ENCODE results near the gene USP32. TPM values are rescaled to one million over a fixed set of nuclear protein-coding genes. Genes with fewer than 3 reads are reported as not detected.
"Not testable (repeated sequence)": the region's sequence is repeated elsewhere in the genome, so short reads cannot be mapped to it uniquely, and the experiment has no call there.

The USP32 gene
- total RNA-seq, 2 donors from 2014 or later = 32.7 to 42.2 TPM

DNA sequence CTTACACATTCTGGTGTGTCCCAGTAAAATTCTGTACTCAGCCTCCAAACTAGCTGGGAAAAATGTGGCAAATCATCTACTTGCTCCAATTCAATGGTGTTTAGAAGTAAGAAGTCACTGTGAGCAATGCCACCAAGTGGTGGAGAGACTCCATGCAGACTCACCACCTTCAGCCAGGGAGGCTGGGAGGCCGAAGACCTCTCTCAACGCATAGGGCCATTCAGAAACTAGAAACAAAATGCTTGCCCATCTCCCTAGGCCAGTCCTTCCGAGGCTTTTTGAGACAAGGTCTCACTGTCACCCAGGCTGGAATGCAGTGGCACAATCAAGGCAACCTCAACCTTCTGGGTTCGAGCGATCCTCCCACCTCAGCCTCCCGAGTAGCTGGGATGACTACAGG, 217.2 kb downstream of the USP32 start:
- H3K9me3 Mint-ChIP-seq; ATAC-seq (replicated peaks); H3K4me3 Mint-ChIP-seq; H3K27me3 Mint-ChIP-seq; H3K27ac Mint-ChIP-seq: not testable (repeated sequence)
- Mint-ChIP-seq H3K36me3 (ENCODE audit: low read depth) (peaks cover 28% of the 10 kb centered on the region), H3K4me1 (peaks cover 11% of the 10 kb centered on the region)

DNA sequence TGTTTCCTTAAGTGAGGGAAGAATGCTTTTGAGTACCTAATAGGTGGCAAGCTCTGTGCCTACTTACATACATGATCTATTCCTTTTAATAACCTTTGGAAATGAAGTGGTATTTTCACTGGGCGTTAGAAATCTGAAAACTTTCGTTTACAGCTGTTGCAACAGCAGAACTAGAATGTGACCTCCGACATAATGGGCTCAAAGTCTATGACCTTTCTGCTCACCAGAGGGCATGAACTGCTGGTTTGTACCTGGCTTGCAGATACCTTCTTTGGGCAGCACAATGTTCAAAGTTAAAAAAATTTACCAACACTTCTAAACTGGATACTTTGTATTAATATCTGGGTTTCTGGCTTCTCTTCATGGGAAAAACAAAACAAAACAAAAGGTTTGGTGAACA, 217.9 kb downstream of the USP32 start:
- Mint-ChIP-seq H3K36me3 (ENCODE audit: low read depth) (peaks cover 21% of the 10 kb centered on the region), H3K9me3 (no peaks in the 10 kb centered on the region), H3K4me3 (no peak overlapping the region), H3K27ac (no peak overlapping the region), H3K27me3 (no peaks in the 10 kb centered on the region), H3K4me1 (peaks cover 11% of the 10 kb centered on the region)
- ATAC-seq (replicated peaks) = no peak

DNA sequence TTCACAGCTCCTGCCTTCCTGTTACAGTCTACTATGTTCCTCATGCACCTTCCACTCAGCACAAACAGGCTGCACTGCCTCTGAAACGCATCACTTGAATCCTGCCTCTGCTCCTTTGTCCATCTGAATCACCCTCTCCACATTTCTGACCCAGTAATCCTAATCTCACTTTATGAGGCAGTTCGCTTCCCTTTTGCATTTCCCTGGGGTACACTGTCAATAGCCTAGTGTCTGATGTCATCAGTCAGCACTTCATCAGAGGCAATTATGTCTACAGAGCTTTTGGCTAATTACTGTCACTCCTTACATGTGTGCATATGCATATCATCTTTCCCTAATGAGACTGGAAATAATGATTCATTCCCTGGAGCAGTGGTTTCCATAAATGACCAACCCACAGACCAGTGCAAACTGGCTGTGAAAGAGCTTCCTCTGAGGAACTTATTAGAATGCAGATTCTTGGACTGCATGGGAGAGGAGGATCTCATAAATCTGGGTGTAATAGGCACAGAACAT, 218.6 kb downstream of the USP32 start:
- peaks cover 14% of the 10 kb centered on the region for H3K36me3 Mint-ChIP-seq (ENCODE audit: low read depth)
- no peaks in the 10 kb centered on the region for H3K27me3 Mint-ChIP-seq
- peak overlapping the region; percentile 33 for H3K27ac Mint-ChIP-seq
- peaks cover 11% of the 10 kb centered on the region for H3K4me1 Mint-ChIP-seq
- H3K4me3 Mint-ChIP-seq = no peak overlapping the region
- no peaks in the 10 kb centered on the region for H3K9me3 Mint-ChIP-seq
- ATAC-seq (replicated peaks) = peak; percentile 49

DNA sequence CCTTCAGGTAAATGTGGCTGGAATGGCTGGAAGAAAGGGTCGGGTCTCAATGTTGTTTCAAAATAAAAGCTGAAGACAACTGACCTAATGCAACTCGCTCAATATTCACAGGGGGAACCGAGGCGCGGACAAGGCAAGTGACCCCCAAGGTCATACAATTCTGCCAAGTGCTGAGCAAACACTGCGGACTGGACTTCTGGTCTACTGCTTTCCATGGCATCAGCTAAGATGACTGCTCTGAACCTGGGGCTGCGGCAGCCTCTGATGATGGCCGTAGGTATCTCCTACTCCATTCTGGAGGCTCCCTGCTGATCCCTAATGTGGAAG, 220.2 kb downstream of the USP32 start:
- ATAC-seq (replicated peaks) = no peak
- Mint-ChIP-seq H3K4me3 (no peak overlapping the region), H3K4me1 (peaks cover 11% of the 10 kb centered on the region), H3K9me3 (no peaks in the 10 kb centered on the region), H3K27me3 (no peaks in the 10 kb centered on the region), H3K27ac (no peak overlapping the region), H3K36me3 (ENCODE audit: low read depth) (peaks cover 6% of the 10 kb centered on the region)

DNA sequence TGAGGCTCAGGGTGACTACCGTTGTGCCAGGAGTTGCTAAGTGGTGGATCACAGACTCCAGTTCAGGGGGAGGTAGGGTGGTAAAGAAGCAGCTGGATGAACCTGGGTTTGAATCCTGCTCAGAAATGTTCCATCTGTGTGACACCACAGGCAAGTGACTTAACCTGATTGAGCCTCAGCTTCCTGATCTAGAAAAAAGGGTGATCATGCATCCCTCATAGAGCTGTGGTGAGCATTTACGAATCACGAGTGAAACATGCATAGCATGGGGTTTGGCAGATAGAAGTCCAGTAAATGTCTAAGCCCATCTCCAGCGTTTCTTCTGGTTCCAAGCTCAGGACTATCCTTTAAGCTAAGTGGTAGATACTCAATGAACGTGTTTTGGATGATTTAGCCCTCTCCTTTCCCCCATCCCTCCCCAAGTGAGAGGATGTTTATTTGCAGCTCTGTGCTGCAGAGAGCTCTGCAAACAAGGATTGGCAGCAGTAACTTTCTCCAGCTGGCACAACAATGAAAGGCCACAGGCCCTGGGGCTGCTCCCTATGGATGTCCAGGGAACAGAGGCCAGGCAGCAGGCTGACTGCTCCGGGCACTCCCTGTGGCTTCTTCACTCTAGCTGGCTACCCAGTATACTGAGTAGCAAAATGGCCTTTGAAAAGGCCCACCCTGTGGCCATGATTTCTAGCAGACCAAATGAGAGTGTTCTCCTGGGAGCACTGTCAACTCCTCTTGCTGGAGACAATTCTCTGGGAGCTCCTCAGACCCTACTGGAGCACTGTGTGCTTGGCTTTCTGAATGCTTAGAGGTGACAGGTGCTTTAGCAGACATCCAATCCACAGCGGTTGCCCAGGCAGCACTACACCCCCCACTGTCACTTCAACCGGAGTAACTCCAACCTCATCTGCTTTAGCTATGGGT, 220.8 kb downstream of the USP32 start:
- Mint-ChIP-seq H3K27ac (peak overlapping the region; percentile 36), H3K36me3 (ENCODE audit: low read depth) (peaks cover under 1% of the 10 kb centered on the region), H3K9me3 (no peaks in the 10 kb centered on the region), H3K27me3 (no peaks in the 10 kb centered on the region), H3K4me1 (peaks cover 12% of the 10 kb centered on the region), H3K4me3 (peak overlapping the region; percentile 2)
- peak; percentile 42 for ATAC-seq (replicated peaks)

DNA sequence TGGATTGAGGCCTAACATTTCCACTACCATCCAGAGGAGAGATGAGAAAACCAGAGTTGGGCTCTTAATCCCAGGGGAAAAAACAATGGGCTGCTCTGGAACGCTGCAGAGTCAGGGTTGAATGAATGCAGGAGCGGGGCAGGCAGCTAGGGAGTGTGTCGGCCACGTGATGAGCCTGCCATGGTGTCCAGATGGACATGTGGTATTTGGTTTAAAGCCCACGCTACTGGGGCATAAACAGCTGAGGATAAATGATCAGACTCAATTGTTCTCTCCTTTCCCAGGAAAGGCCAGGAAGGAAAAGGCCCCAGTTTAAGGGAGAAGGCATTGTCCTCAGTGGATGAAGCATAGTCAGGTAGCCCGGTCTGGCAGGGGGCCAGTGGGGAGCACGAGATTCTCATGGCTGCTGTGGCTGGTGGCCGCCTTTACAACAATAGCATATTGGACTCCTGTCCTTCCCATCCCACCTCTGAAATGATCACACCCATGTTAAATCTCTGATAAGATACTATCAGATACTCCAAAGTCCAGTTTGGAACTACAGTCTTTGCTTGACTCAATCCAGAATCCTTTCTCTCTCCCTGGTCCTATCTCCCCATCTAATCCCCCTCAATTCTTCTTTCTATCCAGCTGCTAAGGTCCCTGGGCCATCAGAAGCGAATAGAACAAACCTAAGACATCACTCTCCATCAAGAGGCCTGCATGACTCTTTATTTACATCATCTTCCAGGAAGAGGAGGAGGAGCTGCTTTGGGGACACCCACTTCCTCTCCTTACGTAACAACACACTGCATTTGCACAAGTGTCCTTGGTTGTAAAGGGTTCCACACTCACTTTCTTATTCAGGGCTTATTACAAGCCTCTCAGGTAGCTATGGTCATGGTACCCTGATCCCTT, 221.8 kb downstream of the USP32 start:
- Mint-ChIP-seq H3K4me1 (peaks cover 19% of the 10 kb centered on the region), H3K36me3 (ENCODE audit: low read depth) (no peaks in the 10 kb centered on the region), H3K27me3 (no peaks in the 10 kb centered on the region), H3K27ac (peak overlapping the region; percentile 36), H3K9me3 (no peaks in the 10 kb centered on the region), H3K4me3 (peak overlapping the region; percentile 2)
- peak; percentile 59 for ATAC-seq (replicated peaks)

DNA sequence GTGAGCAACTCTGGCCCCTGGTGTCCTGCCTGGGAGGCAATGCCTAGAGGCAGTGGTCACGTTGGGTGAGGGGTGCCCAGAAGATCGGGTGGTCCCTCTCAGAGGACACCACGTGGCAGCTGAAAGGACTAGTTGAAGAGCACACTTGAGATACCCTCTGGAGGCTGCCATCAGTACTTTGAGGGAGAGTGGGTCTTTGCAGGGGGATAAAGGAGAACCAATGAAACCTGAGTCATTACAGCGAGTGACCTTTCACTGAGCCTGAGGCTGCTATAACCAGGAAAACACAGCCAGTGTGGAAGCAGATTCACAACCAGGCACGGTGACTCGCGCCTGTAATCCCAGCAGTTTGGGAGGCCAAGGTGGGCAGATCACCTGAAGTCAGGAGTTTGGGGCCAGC, 223.3 kb downstream of the USP32 start:
- H3K27ac Mint-ChIP-seq = no peak overlapping the region
- H3K36me3 Mint-ChIP-seq (ENCODE audit: low read depth) = no peaks in the 10 kb centered on the region
- H3K27me3 Mint-ChIP-seq = no peaks in the 10 kb centered on the region
- no peak for ATAC-seq (replicated peaks)
- H3K4me1 Mint-ChIP-seq = peaks cover 19% of the 10 kb centered on the region
- no peaks in the 10 kb centered on the region for H3K9me3 Mint-ChIP-seq
- H3K4me3 Mint-ChIP-seq = no peak overlapping the region

DNA sequence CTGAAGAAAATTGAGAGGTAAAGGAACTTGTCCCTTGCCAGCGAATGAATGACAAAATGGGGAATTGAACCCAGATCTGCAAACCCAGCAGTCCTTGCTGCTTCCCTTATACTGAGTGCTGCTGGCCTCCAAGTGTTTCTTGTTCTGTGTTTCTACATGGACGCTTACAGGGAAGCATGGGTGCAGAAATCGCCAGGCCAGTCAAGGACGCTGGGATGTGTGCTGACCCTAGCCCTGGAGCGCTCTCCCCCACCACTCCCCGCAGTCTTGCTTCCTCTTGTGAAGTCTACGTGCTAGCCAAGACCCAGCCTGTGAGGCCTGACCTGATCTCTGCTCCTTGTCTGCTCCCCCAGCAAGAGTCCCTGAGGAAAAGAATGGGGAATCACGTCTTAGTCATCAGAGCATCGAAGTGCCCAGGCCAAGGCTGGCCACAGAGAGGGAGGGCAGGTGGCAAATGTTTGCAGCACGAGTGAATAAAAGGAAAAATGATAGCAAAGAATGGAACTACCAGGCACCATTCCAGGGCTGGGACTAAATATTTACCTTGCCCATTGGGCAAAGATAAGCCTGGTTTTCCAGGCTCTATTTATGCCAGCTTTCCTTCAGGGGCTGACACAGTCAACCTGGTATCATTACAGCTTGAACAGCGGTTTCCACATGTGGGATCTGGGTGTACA, 224.7 kb downstream of the USP32 start:
- no peak overlapping the region for H3K4me3 Mint-ChIP-seq
- no peak overlapping the region for H3K27ac Mint-ChIP-seq
- ATAC-seq (replicated peaks) = no peak
- peaks cover 4% of the 10 kb centered on the region for H3K27me3 Mint-ChIP-seq
- peaks cover 14% of the 10 kb centered on the region for H3K4me1 Mint-ChIP-seq
- H3K9me3 Mint-ChIP-seq = no peaks in the 10 kb centered on the region
- H3K36me3 Mint-ChIP-seq (ENCODE audit: low read depth) = no peaks in the 10 kb centered on the region

DNA sequence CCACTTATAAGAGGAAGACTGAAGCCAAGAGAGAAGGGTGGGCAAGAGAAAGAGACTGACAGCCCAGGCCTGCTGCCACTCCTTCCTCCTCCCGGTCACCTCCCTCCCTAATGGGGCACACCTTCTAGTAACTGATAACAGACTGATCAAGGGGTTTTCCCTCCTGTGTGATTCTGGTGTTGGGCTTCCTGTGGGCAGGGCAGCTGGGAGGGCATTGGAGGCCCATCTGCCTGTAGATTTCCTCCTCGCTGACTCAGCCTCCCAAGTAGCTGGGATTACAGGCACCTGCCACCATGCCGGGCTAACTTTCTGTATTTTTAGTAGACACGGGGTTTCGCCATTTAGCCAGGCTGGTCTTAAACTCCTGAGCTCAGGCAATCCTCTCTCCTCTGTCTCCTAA, 226.0 kb downstream of the USP32 start:
- peaks cover 14% of the 10 kb centered on the region for H3K4me1 Mint-ChIP-seq
- no peaks in the 10 kb centered on the region for H3K36me3 Mint-ChIP-seq (ENCODE audit: low read depth)
- H3K27me3 Mint-ChIP-seq = peaks cover 6% of the 10 kb centered on the region
- peak overlapping the region; percentile 74 for H3K27ac Mint-ChIP-seq
- peak overlapping the region; percentile 25 for H3K4me3 Mint-ChIP-seq
- ATAC-seq (replicated peaks) = peak; percentile 95
- no peaks in the 10 kb centered on the region for H3K9me3 Mint-ChIP-seq

DNA sequence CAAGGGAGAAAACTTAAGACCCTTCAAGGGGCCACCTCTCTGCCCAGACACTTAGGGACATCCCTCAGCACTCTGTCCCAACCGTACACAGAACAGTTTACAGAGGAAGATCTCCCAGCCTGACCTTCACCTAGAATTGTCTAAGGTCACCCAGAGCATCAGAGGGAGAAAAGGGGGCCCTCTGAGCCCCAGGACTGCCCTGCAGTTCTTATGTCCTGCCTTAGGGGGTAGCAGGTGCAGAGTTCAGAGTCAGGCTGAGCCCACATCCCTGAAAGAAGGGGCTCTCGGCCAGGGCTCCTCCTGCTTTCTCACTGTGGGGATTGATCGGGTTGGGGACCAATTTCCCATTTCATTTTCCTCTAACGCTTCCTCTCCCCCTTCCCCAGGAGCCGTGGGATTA, 226.7 kb downstream of the USP32 start:
- Mint-ChIP-seq H3K4me3 (no peak overlapping the region), H3K9me3 (no peaks in the 10 kb centered on the region), H3K36me3 (ENCODE audit: low read depth) (no peaks in the 10 kb centered on the region), H3K27me3 (peaks cover 10% of the 10 kb centered on the region), H3K4me1 (peaks cover 10% of the 10 kb centered on the region), H3K27ac (peak overlapping the region; percentile 74)
- ATAC-seq (replicated peaks) = no peak

DNA sequence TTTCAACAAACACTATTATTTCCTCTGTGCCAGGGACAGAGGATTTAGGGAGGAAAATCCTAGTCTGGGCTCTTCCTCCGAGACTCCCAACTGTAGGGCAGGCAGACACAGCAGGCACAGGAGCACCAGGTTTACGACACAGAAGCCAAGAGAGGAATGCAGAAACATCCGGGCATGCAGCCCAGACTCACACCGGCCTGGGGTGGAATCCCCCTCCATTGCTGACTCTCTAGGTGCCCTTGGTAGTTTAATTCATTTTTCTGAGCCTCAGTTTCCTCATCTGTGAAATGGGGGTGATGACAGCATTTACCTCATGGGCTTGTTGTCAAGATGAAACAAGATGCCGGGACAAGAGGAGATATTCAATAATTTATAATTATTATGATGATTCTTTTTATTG, 227.2 kb downstream of the USP32 start:
- no peak for ATAC-seq (replicated peaks)
- H3K4me1 Mint-ChIP-seq = peaks cover 9% of the 10 kb centered on the region
- no peaks in the 10 kb centered on the region for H3K36me3 Mint-ChIP-seq (ENCODE audit: low read depth)
- peaks cover 12% of the 10 kb centered on the region for H3K27me3 Mint-ChIP-seq
- H3K27ac Mint-ChIP-seq = peak overlapping the region; percentile 44
- no peaks in the 10 kb centered on the region for H3K9me3 Mint-ChIP-seq
- H3K4me3 Mint-ChIP-seq = peak overlapping the region; percentile 10

DNA sequence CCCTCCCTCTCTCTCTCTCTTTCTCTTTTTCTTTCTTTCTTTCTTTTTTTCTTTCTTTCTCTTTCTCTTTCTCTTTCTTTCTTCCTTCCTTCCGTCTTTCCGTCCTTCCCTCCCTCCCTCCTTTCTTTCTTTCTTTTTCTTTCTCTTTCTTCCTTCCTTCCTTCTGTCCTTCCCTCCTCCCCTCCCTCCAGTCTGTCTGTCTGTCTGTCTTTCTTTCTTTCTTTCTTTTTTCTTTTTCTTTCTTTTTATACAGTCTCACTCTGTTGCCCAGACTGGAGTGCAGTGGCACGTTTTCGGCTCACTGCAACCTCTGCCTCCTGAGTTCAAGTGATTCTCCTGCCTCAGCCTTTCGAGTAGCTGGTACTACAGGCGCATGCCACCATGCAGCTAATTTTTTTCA, 227.8 kb downstream of the USP32 start:
- ATAC-seq (replicated peaks) = no peak
- H3K36me3 Mint-ChIP-seq (ENCODE audit: low read depth) = no peaks in the 10 kb centered on the region
- H3K9me3 Mint-ChIP-seq = no peaks in the 10 kb centered on the region
- peaks cover 12% of the 10 kb centered on the region for H3K27me3 Mint-ChIP-seq
- H3K27ac Mint-ChIP-seq = peak overlapping the region; percentile 44
- peaks cover 9% of the 10 kb centered on the region for H3K4me1 Mint-ChIP-seq
- peak overlapping the region; percentile 10 for H3K4me3 Mint-ChIP-seq

DNA sequence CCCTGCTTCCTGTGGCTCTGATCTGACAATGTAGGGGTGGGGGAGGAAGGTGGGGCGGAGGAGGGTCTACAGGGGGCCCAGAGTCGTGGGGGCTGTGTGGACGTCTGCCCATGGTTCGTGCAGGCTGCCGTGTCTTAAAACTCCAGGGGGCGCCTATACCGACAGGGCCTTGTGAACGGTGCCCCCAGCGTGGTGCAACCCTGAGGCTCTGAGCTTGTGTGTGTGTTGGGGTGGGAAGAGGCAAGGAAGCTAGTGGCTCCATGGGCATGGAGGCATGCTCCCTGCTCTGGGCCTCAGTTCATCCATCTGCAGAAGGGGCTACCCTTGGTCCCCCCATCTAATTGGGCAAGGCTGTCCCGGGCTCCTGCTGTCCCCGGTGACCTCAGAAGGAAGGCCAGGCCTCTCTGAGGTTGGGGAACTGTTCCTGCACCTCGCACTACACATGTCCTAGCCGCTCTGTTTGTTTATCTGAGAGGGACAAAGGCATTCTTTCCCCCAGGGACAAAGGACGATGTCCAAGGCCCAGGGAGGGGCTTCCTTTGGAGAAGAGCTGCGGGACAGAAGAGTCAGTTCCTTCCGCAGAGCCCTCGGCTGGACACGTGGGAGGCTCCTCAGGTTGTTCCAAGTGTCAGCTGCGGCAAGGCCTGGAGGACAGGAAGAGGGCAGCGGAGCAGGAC, 228.7 kb downstream of the USP32 start:
- no peaks in the 10 kb centered on the region for H3K36me3 Mint-ChIP-seq (ENCODE audit: low read depth)
- H3K27me3 Mint-ChIP-seq = peaks cover 12% of the 10 kb centered on the region
- H3K4me3 Mint-ChIP-seq = peak overlapping the region; percentile 10
- peak overlapping the region; percentile 44 for H3K27ac Mint-ChIP-seq
- H3K4me1 Mint-ChIP-seq = peaks cover 9% of the 10 kb centered on the region
- no peaks in the 10 kb centered on the region for H3K9me3 Mint-ChIP-seq
- no peak for ATAC-seq (replicated peaks)
